Effector memory CD8-positive, alpha-beta T cell (primary cell): ENCODE data around the gene NSD1.
"Not testable (repeated sequence)": the region's sequence is repeated elsewhere in the genome, so short reads cannot be mapped to it uniquely, and the experiment has no call there.

Experiments
- ATAC-seq: fragments of 150-1000 bp; cut with Tn5 transposase; replicated peaks from 2 replicates; pipeline ENCODE4 v1.10.0; 2021; ENCODE audit warnings: mild to moderate bottlenecking, moderate library complexity
- DNase-seq, 3 experiments: peaks; one replicate each; pipeline ENCODE4 v3.0.0; 2021
- H3K27ac Mint-ChIP-seq, 2 donors: one replicate each; pipeline ENCODE4 v1.8.0; 2022; ENCODE audit warnings: mild to moderate bottlenecking in 2 of 2, mixed read lengths in 2 of 2, moderate library complexity in 2 of 2
- H3K27me3 Mint-ChIP-seq, 2 donors: one replicate each; pipeline ENCODE4 v1.8.0; 2022; ENCODE audit warnings: mixed read lengths in 2 of 2
- H3K36me3 Mint-ChIP-seq: one replicate; pipeline ENCODE4 v1.8.0; 2022; ENCODE audit warnings: mild to moderate bottlenecking, moderate library complexity, mixed read lengths; ENCODE audit not compliant: insufficient read depth
- H3K4me1 Mint-ChIP-seq, 2 donors: one replicate each; pipeline ENCODE4 v1.8.0; 2022; ENCODE audit warnings: low read depth in 2 of 2, mixed read lengths in 2 of 2
- H3K4me3 Mint-ChIP-seq, 2 donors: one replicate each; pipeline ENCODE4 v1.8.0; 2022; ENCODE audit warnings: mild to moderate bottlenecking in 2 of 2, mixed read lengths in 2 of 2, moderate library complexity in 2 of 2
- H3K9me3 Mint-ChIP-seq, 2 donors: one replicate each; pipeline ENCODE4 v1.8.0; 2022; ENCODE audit warnings: mixed read lengths in 2 of 2

Gene NSD1

DNA sequence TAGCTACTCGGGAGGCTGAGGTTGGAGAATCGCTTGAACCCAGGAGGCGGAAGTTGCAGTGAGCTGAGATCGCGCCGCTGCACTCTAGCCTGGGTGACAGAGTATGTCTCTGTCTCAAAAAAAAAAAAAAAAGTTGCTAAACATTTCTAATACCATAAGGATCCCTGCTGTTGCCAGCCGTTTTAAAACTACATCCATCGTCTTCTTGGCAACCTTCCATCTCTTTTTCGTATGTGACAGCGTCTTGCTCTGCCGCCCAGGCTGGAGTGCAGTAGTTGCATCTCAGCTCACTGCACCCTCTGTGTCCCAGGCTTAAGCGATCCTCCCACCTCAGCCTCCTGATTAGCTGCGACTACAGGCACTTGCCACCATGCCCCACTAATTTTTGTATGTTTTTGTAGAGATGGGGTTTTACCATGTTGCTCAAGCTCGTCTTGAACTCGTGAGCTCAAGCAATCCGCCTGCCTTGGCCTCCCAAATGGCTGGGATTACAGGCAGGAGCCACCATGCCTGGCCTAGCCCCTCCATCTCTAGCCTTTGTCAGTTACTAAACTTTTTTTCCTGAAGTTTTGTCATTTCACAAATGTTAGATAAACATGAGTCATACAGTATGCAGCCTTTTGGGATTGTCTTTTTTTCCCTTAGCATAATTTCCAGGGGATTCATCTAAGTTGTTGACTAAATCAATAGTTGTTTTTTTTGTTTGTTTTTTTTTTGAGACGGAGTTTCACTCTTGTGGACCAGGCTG lies 13.5 kb downstream of the NSD1 start:
- Mint-ChIP-seq H3K27ac (peak overlapping the region in 1 of 2 donors; percentile 77), H3K36me3 (peaks cover 82% of the 10 kb centered on the region), H3K4me1 (peaks cover 12 to 21% of the 10 kb centered on the region in 2 donors), H3K4me3 (no peak overlapping the region), H3K27me3 (no peaks in the 10 kb centered on the region), H3K9me3 (no peaks in the 10 kb centered on the region)
- DNase-seq (no peak), ATAC-seq (no peak)

DNA sequence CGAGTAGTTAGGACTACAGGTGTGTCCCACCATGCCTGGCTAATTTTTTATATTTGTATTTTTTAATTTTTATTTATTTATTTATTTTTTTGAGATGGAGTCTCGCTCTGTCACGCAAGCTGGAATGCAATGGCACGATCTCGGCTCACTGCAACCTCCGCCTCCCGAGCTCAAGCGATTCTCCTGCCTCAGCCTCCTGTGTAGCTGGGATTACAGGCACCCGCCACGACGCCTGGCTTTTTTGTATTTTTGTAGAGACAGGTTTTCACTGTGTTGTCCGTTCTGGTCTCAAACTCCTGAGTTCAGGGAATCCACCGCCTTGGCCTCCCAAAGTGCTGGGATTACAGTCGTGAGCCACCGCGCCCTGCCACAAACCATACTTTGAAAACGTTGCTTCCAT lies 16.5 kb downstream of the NSD1 start:
- H3K4me1 Mint-ChIP-seq = peaks cover 7 to 14% of the 10 kb centered on the region in 2 donors
- not testable (repeated sequence) for H3K9me3 Mint-ChIP-seq, ATAC-seq, DNase-seq, H3K27me3 Mint-ChIP-seq, H3K4me3 Mint-ChIP-seq
- H3K36me3 Mint-ChIP-seq = peaks cover 68% of the 10 kb centered on the region
- peak overlapping the region in 1 of 2 donors; percentile 39 for H3K27ac Mint-ChIP-seq

DNA sequence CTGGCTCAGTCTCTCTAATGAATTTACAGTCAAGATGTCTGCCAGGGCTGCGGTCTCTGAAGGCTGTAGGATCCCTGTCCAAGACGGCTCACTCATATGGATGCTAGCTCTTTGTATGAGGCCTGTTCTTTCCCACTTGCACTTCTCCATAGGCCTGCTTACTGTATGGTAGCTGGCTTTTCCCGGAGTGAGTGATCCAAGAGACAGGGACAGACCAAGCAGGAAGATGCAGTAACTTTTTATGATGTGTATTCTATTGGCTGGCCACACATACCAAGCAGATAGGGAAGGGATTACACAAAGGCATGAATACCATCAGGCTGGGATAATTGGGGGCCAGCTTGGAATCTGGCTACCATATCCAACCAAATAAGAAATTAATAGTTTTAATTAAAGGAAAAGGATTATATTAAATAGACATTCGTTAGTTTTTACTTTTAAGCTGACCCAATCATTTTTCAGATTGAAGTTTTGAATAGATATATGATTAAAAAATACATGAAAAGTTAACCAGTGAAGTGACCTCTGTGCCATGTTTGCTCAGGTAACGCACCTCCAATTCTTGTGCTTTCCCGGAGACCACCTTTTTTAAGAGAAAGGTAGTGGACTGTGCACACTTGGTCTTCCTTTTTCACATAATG lies 20.6 kb downstream of the NSD1 start:
- Mint-ChIP-seq H3K4me3 (no peak overlapping the region), H3K36me3 (peaks cover 33% of the 10 kb centered on the region), H3K27ac (peak overlapping the region in 1 of 2 donors; percentile 78), H3K9me3 (no peaks in the 10 kb centered on the region), H3K4me1 (peaks cover 7 to 21% of the 10 kb centered on the region in 2 donors), H3K27me3 (no peaks in the 10 kb centered on the region)
- ATAC-seq = no peak
- DNase-seq = no peak

DNA sequence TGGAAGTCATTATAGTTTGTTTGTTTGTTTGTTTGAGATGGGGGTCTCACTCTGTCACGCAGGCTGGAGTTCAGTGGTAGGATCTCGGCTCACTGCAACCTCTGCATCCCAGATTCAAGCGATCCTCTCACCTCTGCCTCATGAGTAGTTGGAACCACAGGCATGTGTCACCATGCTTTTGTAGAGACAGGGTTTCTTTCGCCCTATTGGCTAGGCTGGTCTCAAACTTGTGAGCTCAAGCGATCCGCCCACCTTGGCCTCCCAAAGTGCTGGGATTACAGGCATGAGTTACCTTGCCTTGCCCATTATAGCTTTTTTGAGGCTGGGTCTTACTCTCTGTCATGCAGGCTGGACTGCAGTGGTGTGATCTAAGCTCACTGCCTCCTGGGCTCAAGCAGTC lies 28.8 kb downstream of the NSD1 start:
- Mint-ChIP-seq H3K9me3 (no peaks in the 10 kb centered on the region), H3K36me3 (peaks cover 35% of the 10 kb centered on the region), H3K27me3 (no peaks in the 10 kb centered on the region), H3K4me3 (no peak overlapping the region), H3K27ac (peak overlapping the region in 1 of 2 donors; percentile 65), H3K4me1 (peaks cover 8 to 21% of the 10 kb centered on the region in 2 donors)
- DNase-seq (no peak), ATAC-seq (no peak)

DNA sequence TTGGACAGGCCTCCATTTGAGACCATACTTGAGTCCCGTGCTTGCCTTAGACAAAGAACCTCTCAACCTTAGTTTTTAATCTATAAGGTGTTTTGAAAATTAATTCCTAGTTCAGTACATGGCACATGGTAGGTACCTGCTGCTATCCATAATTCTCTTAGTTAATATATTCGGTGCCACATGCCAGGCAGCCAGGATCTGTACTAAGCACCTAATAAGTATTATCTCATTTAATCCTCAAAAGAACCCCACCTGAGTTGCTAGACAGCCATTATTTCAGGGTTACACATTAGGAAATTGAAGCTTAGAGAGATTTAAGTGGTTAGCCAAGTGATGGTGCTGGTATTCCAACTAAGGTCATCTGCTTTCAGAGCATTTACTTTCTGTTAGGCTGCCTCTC lies 29.9 kb downstream of the NSD1 start:
- DNase-seq (no peak), ATAC-seq (no peak)
- H3K9me3 Mint-ChIP-seq = no peaks in the 10 kb centered on the region
- H3K27ac Mint-ChIP-seq = no peak overlapping the region
- peaks cover 40% of the 10 kb centered on the region for H3K36me3 Mint-ChIP-seq
- H3K4me1 Mint-ChIP-seq = peaks cover 5 to 15% of the 10 kb centered on the region in 2 donors
- no peak overlapping the region for H3K4me3 Mint-ChIP-seq
- H3K27me3 Mint-ChIP-seq = no peaks in the 10 kb centered on the region

DNA sequence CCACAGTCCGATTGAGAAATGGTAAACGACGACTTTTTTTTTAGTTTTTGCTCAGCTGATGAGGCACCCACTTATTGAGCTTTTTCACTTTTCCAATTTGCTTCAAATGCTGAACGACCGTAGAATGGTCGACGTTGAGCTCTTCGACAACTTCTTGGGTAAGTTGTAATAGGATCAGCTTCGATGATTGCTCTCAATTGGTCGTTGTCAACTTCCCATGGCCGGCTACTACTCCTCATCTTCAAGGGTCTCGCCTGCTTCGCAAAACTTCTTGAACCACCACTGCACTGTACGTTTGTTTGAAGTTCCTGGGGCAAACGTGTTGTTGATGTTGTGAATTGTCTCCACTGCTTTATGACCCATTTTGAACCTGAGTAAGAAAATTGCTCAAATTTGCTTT lies 35.7 kb downstream of the NSD1 start:
- DNase-seq (no peak), ATAC-seq (no peak)
- Mint-ChIP-seq H3K4me1 (peaks cover 2 to 17% of the 10 kb centered on the region in 2 donors), H3K9me3 (no peaks in the 10 kb centered on the region), H3K4me3 (no peak overlapping the region), H3K36me3 (peaks cover 50% of the 10 kb centered on the region), H3K27me3 (no peaks in the 10 kb centered on the region), H3K27ac (peak overlapping the region in 1 of 2 donors; percentile 79)

DNA sequence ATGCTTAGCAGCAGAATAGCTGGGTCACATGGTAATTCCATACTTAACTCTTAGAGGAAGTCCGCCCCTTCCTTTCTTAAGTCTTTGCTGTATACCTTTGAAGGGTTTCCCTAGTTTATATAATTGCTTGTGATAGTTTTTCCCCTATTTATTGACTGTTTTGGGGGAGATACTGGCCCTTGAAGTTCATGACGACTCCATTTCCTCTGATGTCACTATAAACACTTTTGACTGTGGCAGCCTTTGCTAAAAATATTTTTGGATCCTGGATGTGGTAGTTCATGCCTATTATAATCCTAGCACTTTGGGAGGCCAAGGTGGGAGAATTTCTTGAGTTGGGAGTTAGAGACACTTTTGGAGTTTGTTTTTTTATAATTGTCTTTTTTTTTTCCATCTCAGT lies 38.4 kb downstream of the NSD1 start:
- Mint-ChIP-seq H3K4me1 (peaks cover 2 to 26% of the 10 kb centered on the region in 2 donors), H3K27me3 (no peaks in the 10 kb centered on the region), H3K4me3 (no peak overlapping the region), H3K36me3 (peaks cover 35% of the 10 kb centered on the region), H3K9me3 (no peaks in the 10 kb centered on the region), H3K27ac (no peak overlapping the region)
- ATAC-seq = no peak
- no peak for DNase-seq

DNA sequence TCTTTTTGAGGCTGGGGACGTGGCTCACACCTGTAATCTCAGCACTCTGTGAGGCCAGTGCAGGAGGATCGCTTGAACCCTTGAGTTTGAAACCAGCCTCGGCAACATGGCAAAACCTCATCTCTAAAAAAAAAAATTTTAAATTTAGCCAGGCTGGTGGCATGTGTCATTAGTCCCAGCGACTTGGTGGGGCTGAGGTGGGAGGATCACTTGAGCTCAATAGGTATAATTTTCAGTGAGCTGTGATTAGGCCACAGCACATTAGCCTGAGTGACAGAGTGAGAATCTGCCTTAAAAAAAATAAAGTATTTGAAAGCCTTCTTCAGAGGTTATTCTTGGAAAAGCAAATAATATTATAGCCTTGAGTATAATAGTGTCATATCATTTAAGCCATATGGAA lies 41.8 kb downstream of the NSD1 start:
- Mint-ChIP-seq H3K27ac (no peak overlapping the region), H3K4me3 (no peak overlapping the region), H3K4me1 (peaks cover 9 to 34% of the 10 kb centered on the region in 2 donors), H3K9me3 (no peaks in the 10 kb centered on the region), H3K36me3 (peaks cover 14% of the 10 kb centered on the region), H3K27me3 (no peaks in the 10 kb centered on the region)
- no peak for DNase-seq
- ATAC-seq = no peak

DNA sequence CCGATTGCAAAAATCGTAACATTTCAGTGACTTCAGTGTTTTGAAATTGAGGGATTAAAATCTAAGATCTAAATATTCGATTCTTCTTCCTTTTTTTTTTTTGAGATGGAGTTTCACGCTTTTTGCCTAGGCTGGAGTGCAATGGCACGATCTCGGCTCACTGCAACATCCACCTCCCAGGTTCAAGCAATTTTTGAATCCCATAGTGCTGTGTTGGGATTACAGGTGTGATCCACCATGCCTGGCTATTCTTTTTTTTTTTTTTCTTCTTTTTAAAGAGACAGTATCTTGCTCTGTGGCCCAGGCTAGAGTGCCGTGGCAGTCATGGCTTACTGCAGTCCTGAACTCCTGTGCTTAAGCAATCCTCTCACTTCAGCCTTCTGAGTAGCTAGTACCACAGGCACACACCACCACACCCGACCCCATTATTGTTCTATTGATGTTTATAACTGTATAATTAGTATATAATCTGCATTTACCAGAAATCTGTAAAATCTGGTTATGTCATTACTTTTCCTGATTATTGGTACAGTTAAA lies 42.7 kb downstream of the NSD1 start:
- Mint-ChIP-seq H3K27ac (peak overlapping the region; percentile 72 to 78), H3K9me3 (no peaks in the 10 kb centered on the region), H3K27me3 (no peaks in the 10 kb centered on the region), H3K36me3 (peaks cover 10% of the 10 kb centered on the region), H3K4me3 (no peak overlapping the region), H3K4me1 (peaks cover 9 to 36% of the 10 kb centered on the region in 2 donors)
- no peak for ATAC-seq
- no peak for DNase-seq

DNA sequence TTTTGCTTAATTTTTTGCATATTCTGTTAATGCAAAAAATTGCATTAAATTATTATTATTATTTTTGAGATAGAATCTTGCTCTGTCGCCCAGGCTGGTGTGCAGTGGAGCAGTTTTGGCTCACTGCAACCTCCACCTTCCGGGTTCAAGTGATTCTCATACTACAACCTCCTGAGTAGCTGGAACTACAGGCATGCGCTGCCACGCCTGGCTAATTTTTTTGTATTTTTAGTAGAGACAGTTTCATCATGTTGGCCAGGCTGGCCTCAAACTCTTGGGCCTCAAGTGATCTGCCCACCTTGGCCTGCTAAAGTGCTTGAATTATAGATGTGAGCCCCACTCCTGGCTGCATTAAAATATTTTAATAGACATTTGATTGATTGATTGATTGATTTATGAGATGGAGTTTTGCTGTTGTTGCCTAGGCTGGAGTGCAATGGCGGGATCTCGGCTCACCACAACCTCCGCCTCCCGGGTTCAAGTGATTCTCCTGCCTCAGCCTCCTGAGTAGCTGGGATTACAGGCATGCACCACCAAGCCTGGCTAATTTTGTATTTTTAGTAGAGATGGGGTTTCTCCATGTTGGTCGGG lies 44.4 kb downstream of the NSD1 start:
- not testable (repeated sequence) for H3K36me3 Mint-ChIP-seq, H3K27ac Mint-ChIP-seq, DNase-seq, ATAC-seq, H3K27me3 Mint-ChIP-seq, H3K4me3 Mint-ChIP-seq, H3K9me3 Mint-ChIP-seq
- H3K4me1 Mint-ChIP-seq = peaks cover 11 to 24% of the 10 kb centered on the region in 2 donors

DNA sequence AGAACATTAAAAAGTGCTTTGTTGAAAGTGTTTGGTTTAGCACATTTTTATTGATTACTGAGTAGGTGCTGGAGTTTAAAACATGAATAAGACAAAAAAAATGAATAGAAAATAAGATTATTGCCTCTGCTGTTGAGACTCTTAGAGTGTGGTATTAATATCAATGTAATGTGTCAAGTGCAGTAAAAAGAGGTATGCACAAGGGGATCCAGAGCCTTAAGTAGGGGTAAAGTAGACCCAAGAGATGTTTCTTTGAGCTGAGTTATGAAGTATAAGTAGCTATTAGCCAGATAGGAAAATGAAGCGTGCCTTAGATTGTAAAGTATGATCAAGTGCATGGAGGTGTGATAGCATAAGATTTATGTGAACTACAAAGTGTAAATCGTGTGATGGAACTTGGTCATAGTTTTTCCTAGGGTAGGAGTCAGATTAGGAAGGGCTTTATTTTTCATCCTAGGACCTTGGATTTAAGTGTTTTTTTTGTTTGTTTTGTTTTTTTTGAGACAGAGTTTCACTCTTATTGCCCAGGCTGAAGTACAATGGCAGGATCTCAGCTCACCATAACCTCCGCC lies 45.2 kb downstream of the NSD1 start:
- H3K36me3 Mint-ChIP-seq = peaks cover 9% of the 10 kb centered on the region
- H3K9me3 Mint-ChIP-seq = no peaks in the 10 kb centered on the region
- DNase-seq = no peak
- no peaks in the 10 kb centered on the region for H3K27me3 Mint-ChIP-seq
- ATAC-seq = no peak
- H3K27ac Mint-ChIP-seq = peak overlapping the region in 1 of 2 donors; percentile 44
- peaks cover 14 to 28% of the 10 kb centered on the region in 2 donors for H3K4me1 Mint-ChIP-seq
- no peak overlapping the region for H3K4me3 Mint-ChIP-seq

DNA sequence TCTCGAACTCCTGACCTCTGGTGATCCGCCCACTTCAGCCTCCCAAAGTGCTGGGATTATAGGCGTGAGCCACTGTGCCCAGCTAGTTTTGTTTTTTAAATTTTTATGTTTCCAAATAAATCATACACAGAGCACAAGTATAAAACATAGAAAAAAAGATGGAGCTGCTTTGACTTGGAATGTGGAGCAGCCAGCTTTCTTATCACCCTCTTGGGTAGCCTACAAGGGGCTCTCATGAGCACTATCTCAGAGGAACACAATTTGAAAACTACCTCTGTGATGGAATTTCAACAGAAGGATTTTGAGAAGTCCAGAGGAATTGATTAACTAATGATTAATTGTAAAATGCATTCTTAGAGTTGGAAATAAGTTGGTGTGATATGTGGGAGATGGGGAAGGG lies 45.9 kb downstream of the NSD1 start:
- Mint-ChIP-seq H3K4me1 (peaks cover 15 to 34% of the 10 kb centered on the region in 2 donors), H3K27ac (peak overlapping the region in 1 of 2 donors; percentile 44), H3K4me3 (no peak overlapping the region), H3K27me3 (no peaks in the 10 kb centered on the region), H3K9me3 (no peaks in the 10 kb centered on the region), H3K36me3 (peaks cover 9% of the 10 kb centered on the region)
- ATAC-seq (no peak), DNase-seq (no peak)

DNA sequence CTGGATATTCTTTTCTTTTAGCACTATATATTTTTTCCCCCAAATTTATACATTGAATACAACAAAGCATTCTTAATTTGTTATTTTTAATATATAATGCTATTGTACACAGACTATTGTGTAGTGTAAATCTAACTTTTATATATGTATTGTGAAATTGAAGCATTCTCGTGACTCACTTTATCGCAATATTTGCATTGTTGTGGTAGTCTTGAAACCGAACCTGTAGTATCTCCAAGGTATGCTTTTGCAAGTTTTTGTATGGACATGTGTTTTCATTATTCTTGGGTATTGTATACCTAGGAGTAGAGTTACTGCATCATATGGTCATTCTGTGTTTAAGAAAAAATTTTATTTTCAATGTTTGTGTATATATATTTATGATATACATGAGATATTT lies 49.6 kb downstream of the NSD1 start:
- H3K4me3 Mint-ChIP-seq = no peak overlapping the region
- ATAC-seq = no peak

More for the DNA sequence above, 49.6 kb downstream of the NSD1 start:
- H3K36me3 Mint-ChIP-seq = peaks cover 12% of the 10 kb centered on the region
- no peak overlapping the region for H3K27ac Mint-ChIP-seq
- H3K9me3 Mint-ChIP-seq = no peaks in the 10 kb centered on the region
- no peak for DNase-seq
- H3K27me3 Mint-ChIP-seq = no peaks in the 10 kb centered on the region
- peaks cover 26 to 41% of the 10 kb centered on the region in 2 donors for H3K4me1 Mint-ChIP-seq
